Non-pigmented ciliary epithelial cell (primary cell): Measurements from ENCODE around the gene TNRC18.
A peak's percentile ranks its signal among the peaks of the same experiment; 100 is the strongest.
"Not testable (repeated sequence)": the region's sequence is repeated elsewhere in the genome, so short reads cannot be mapped to it uniquely, and the experiment has no call there.

ENCODE experiments used
- DNase-seq: peaks from one replicate; pipeline ENCODE4 v3.0.0-alpha.2; 2010; ENCODE audit warnings: low read depth

TNRC18 gene

DNA sequence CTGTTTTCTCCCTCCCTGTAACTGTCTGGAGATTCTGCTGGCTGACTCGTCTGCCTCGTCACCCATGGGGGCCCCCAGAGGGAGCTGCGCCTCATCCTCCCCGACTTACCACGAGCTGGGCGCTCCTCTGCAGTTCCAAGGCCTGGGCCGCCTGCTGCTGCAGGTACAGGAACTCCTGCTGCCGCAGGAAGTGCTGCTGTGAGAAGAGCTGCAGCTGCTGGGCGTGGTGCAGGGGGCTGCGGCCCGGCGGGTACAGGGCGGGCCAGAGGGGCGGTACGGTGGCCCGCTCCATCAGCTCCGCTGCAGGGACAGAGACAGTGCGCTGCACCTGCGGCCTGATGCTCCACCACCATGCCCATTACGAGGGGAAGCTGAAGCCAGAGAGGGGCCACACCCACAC is 47.7 kb downstream of the TNRC18 start:
- no peak for DNase-seq

DNA sequence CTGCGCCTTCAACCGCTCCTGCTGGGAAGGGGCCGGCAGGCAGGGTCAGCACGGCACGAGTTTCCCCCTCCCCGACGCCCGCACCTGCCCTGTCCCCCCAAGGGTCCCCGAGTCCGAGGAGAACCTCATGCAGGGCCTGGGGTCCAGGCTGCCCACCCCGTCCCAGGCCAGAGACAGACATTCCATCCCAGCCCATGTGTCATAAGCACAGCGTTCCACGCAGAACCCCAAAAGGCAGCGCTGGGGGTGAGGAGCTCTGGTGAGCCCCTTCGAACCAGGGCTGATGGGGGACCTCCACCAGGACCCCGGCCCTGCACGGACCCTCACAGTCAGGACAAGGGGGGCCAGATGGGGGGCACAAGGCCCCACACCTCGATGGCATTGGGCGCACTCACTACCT is 49.2 kb downstream of the TNRC18 start:
- no peak for DNase-seq

- DNase-seq, result no peak
Observed at GRCh38 chr7:5373300-5373699, 50.3 kb downstream of the TNRC18 start.

- no peak for DNase-seq
Observed at GRCh38 chr7:5370454-5371353, 52.9 kb downstream of the TNRC18 start.

DNA sequence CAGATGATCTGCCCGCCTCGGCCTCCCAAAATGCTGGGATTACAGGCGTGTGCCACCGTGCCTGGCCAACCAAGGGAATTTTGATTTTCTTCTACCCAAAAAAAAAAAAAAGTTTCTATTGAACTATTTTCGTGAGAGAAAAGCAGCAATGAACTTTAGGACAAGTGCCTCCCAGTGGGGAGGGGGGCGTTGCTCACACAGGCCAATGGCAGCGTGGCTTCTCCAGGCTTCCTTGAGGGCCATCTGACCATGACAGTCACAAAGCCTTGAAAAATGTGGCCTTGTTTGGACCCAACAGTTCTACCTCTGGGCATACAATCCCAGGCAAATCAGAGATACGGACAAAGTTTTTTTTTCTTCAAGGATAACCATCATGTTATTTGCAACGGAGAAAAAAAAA is 56.0 kb downstream of the TNRC18 start:
- no peak for DNase-seq

DNA sequence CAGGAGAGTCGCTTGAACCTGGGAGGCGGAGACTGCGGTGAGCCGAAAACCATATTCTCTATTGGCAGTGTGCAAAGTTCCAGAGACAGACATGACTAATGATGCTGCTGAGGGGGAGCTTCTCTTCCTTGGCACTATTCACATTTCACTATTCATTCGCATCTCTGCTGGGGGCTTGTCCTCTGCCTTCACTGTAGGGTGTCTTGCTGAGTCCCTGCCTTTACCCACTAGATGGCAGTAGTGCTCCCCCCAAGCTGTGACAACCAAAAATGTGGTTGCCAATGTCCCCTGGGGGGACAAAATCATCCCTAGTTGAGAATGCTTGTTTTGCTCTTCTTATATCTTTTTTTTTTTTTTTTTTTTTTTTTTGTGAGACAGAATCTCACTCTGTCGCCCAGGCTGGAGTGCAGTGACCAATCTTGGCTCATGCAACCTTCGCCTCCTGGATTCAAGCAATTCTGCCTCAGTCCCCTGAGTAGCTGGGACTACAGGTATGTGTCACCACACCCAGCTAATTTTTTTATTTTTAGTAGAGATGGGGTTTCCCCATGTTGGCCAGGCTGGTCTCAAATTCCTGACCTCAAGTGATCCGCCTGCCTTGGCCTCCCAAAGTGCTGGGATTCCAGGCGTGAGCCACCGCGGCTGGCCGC is 57.5 kb downstream of the TNRC18 start:
- DNase-seq, result peak; percentile 20

DNA sequence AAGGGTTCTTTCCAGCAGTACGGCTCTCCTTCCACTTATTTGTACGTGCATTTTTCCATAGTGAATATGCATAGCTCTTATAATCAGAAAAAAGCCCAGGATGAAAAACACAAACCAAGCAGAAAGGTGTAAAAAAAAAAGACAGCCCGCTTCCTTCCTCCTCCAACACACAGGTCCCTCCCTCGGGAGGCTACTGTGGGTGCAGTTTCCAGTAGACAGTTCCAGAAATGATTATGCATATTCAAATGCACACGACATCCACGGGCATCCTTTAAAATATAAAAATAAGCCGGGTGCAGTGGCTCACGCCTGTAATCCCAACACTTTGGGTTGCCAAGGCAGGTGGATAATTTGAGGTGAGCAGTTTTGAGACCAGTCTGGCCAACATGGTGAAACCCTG is 59.9 kb downstream of the TNRC18 start:
- no peak for DNase-seq

DNA sequence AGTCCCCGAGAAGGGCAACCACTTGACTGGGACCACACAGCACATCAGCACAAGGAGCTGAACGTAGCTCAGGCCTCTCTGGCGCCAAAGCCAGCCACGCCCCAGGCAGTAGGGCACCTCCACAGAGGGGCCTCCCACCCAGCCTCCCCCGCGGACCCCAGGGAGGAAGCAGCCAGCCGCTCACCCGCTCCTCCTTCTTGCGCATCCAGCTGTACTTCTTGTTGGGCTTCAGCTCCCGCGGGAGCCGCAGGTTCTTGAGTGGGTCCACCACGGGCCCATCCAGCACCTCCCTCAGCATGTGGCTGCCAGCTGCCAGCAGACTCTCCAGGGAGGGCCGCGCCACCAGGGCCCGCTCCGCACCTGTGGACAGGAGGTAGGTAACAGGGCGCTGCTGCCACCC is 61.2 kb downstream of the TNRC18 start:
- no peak for DNase-seq

DNA sequence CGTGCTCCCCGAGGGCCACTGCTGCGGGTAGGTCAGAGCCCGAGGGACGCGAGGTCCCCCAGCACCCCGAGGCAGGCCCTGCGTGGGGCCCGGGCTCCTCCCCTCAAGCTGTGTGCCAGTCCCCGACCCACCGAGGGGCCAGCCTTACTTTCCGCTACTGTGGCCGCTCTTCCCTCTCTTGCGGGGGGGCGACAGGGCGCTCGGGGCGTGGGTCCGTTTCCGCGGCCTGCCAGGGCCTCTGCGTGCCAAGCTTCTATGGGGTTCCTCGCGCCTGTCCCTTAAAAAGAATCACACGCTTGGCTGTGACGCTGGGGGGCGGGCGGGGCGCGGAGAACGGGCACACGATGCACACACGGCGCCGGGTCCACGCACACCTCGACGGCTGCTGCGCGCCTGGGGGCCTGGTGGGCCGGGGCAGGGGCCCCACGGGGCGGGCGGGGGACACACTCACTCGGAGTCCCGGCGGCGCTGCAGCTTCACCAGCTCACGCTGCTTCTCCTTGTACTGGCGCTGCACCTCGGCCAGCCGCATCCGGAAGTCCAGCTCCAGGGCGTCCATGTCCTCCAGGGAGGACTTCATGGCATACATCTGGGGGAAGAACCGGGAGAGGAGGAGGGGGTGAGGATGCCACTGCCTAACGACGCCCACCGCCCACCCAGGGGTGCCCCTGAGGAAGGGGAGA is 62.0 kb downstream of the TNRC18 start:
- DNase-seq, result no peak

DNA sequence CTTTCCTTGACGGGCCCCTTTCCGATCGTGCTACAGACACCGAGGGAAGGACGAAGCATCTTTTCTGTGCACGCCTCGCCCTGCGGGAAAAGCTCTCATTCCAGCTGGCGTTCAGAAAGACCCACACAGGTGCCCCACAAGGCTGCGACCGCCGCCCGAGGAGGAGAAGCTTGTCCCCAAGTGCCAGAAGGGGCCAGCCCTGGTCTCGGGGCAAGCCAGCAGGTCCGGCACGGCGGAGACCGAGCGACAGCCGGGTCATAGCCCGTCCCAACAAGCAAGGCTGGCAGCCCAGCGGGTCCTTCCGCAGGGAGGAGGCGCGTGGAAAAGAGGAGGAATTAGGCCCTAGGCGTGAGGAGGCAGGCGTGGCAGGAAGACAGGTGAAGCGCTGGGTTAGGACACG is 62.7 kb downstream of the TNRC18 start:
- no peak for DNase-seq

DNA sequence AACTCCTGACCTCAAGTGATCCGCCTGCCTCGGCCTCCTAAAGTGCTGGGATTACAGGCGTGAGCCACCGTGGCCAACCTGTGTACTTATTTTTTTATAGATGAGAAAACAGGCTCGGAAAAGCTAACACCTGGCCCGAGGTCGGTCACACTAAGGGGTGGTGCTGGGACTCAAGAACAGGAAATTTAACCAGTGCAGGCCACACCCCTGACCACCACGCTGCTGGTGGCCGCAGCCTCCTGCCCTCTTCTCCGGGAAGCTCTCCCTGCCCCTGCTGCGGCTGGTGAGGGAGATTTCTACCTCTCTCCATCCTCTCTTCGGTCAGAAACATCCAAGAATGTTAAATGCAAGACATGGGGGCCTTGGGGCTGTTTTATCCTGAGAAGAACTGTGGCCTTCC is 63.2 kb downstream of the TNRC18 start:
- no peak for DNase-seq

DNA sequence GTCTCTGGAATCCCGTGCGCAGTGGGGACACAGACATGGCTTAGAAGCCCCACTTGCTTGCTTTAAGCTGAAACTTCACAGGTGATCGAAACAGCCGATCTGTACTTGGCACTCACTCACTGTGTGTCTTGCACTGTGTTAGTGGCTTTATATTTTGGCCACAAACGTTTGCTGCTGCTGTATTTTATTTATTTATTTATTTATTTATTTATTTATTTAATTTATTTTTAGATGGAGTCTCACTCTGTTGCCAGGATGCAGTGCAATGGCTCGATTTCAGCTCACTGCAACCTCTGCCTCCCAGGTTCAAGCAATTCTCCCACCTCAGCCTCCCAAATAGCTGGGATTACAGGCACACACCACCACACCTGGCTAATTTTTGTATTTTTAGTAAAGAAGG is 63.6 kb downstream of the TNRC18 start:
- not testable (repeated sequence) for DNase-seq

- DNase-seq, result no peak
Observed at GRCh38 chr7:5359344-5359743, 64.3 kb downstream of the TNRC18 start.

DNA sequence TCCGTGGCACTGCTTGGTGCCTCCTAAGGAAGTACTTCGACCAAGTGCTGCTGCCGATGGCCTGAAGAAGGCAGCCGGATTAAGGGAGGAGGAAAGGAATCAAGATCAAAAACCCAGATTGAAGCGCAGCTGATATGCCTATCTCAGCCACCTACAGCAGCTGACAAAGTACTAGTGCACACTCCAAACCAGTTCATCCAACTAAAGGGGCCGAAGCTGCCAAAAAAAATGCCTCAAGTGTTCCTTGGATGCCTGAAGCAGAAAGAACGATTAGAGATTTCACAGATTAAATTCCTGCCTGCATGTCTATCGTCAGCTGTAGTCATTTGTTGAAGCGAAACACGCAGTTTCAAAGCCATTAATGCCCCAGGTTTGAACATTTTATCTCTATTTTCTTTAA is 65.7 kb downstream of the TNRC18 start:
- no peak for DNase-seq

DNA sequence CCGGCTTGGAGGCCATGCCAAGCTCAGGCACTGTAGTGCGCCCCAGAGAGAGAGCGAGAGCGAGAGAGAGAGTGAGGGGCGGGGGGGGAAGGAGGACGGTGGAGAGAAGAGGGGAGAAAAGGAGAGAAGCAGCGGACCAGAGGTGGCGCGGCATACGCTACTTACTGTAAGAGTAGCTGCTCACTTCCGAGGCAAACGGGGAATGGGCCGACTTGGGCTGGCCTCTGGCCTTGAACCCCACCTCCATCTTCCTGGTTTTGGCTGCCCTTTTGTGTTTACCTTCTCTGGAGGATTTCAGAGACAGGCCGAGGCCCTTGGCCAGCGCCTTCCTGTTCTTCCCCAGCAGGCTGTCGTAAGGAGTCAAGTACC is 66.9 kb downstream of the TNRC18 start:
- no peak for DNase-seq

- no peak for DNase-seq
Observed at GRCh38 chr7:5354460-5355232, 69.0 kb downstream of the TNRC18 start.

- no peak for DNase-seq
Observed at GRCh38 chr7:5352440-5353010, 71.1 kb downstream of the TNRC18 start.

DNA sequence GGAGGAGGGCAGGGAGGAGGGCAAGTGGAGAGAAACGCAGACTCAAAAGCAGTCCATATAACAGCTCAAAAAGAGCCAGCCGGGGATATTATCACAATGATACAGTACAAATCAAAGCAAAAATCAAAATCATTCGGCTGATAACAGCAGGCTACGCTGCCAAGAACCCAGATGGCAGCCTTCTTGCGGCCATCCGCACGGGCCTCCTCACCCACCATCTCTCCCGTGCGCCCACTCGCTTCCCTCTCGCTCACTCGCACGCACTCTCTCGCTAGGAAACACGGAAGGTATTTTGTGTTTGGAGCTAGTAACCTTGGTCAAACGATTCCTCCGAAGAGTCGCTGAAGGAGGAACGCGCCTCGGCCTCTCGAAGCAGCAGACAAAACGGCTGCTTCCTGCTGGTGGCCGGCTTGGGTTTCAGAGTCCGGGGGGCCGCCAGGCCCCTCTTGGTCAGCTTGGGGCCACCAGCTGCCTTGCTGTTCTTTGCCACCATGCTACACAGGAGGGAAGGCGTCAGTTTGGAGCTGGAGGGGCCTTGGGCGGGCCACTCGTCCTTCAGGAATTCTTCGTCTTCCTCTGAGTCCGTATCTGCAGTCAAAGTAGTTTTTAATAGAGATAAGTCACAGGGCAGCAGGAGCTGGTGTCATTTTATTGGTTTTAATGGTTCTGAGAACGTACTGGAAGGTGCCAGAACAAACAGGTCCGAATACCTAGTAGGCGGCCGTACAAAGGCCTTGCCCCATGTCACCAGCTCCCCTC is 71.9 kb downstream of the TNRC18 start:
- no peak for DNase-seq

GRCh38 chr7:5350600-5351385 is 72.8 kb downstream of the TNRC18 start:
- no peak for DNase-seq

GRCh38 chr7:5350174-5350463 is 73.5 kb downstream of the TNRC18 start:
- DNase-seq, result no peak
